Stomach (tissue), 9 donors: ENCODE data around the gene GOLGA3. TPM values are rescaled to one million over a fixed set of nuclear protein-coding genes. Genes with fewer than 3 reads are reported as not detected.

Experiments
- DNase-seq, 2 donors: peaks; one replicate each; pipeline versions ENCODE4 v3.0.0 to v3.0.0-alpha.2; 2013 to 2019
- H3K27ac ChIP-seq, 5 donors: fragments of 200-600 bp in 4 of 5; sonication (generic) in 4 of 5; one replicate each; pipeline ENCODE4 v1.5.1; 2013 to 2019; ENCODE audit warnings: mild to moderate bottlenecking in 1 of 5, moderate library complexity in 1 of 5
- H3K27me3 ChIP-seq, 3 donors: fragments of 200-600 bp; sonication (generic); one replicate each; pipeline ENCODE4 v1.5.1; 2017 to 2019; ENCODE audit warnings: mixed run types in 1 of 3
- H3K36me3 ChIP-seq, 4 donors: fragments of 200-600 bp; sonication (generic); 1 replicate in 3 of 4; 2 replicates in 1 of 4; pipeline ENCODE4 v1.5.1; 2016 to 2019
- H3K4me1 ChIP-seq, 4 donors: fragments of 200-600 bp; sonication (generic); one replicate each; pipeline ENCODE4 v1.5.1; 2016 to 2019
- H3K4me3 ChIP-seq, 4 donors: fragments of 200-600 bp; sonication (generic) in 3 of 4; one replicate each; pipeline ENCODE4 v1.5.1; 2016 to 2019; ENCODE audit warnings: mild to moderate bottlenecking in 1 of 4
- H3K9me3 ChIP-seq, 4 donors: fragments of 200-600 bp; sonication (generic); one replicate each; pipeline ENCODE4 v1.5.1; 2016 to 2019
- CTCF ChIP-seq, 7 experiments: fragments of 450-650 bp in 4 of 7; fragments of 200-600 bp in 3 of 7; sonication (generic) in 3 of 7; IDR thresholded peaks; one replicate each; pipeline ENCODE4 v1.5.1; 2016 to 2019; ENCODE audit warnings: antibody characterized with exemption in 7 of 7, control low read depth in 2 of 7, mild to moderate bottlenecking in 1 of 7
- EP300 ChIP-seq: sonication (generic); formaldehyde crosslinking; IDR thresholded peaks from one replicate; pipeline ENCODE4 v1.6.1; 2017; ENCODE audit warnings: antibody characterized with exemption
- POLR2A ChIP-seq, 4 donors: fragments of 450-650 bp; IDR thresholded peaks; one replicate each; pipeline ENCODE4 v1.6.1; 2016; ENCODE audit warnings: antibody characterized with exemption in 4 of 4, control low read depth in 2 of 4, mild to moderate bottlenecking in 1 of 4, moderate library complexity in 1 of 4
- POLR2AphosphoS5 ChIP-seq, 3 donors: sonication (generic); formaldehyde crosslinking; IDR thresholded peaks; one replicate each; pipeline ENCODE4 v1.6.1; 2016; ENCODE audit warnings: antibody characterized with exemption in 3 of 3
- WGBS, 5 donors: extraction: QIAGEN DNeasy Blood & Tissue Kit in 3 of 5; methylation state at CpG; one replicate each; pipeline versions ENCODE4 v1.1.5 to v1.1.7; 2013 to 2018; 5-methylcytosine and 5-hydroxymethylcytosine counted together
- intact Hi-C: fragments of 100-400 bp; cut with DNase I; formaldehyde crosslinking; loops from one replicate; pipeline ENCODE4 v1.15.1; 2023; ENCODE audit warnings: low total_unique reads
- polyA plus RNA-seq, 3 donors: library from polyadenylated mRNA; stranded (reverse); fragments of 200-250 nt; gene quantifications; one replicate each; pipeline ENCODE4 v1.2.3, GENCODE V29; 2013
- total RNA-seq, 5 donors: library from RNA; depleted of rRNA; stranded (reverse); fragments of >200 nt; gene quantifications; one replicate each; pipeline versions ENCODE4 v1.1.0 to v1.2.3, GENCODE V29; 2014 to 2016
- donor health status: healthy with polysubstance abuse.
- donor health status: Bipolar disorder and iron deficiency.
- donor health status: healthy.

Gene GOLGA3
- total and polyA plus RNA-seq, 8 donors = 8.8 to 204 (median 55.3) TPM

- no peak for TF ChIP-seq CTCF (IDR thresholded peaks at IDR 0.05)
- Histone ChIP-seq H3K27ac (no peak overlapping the region), H3K9me3 (no peaks in the 10 kb centered on the region), H3K4me1 (no peaks in the 10 kb centered on the region), H3K4me3 (no peak overlapping the region), H3K27me3 (no peaks in the 10 kb centered on the region), H3K36me3 (peaks cover 79 to 100% (median 98%) of the 10 kb centered on the region in 4 donors)
- DNase-seq = no peak
- intact Hi-C loops = no loop called here
- WGBS, 5 donors = 82 to 87% (median 86%) methylated on average over 22 of the region's 22 CpGs
Observed at GRCh38 chr12:132783917-132784531, 44.6 kb downstream of the GOLGA3 start.

DNA sequence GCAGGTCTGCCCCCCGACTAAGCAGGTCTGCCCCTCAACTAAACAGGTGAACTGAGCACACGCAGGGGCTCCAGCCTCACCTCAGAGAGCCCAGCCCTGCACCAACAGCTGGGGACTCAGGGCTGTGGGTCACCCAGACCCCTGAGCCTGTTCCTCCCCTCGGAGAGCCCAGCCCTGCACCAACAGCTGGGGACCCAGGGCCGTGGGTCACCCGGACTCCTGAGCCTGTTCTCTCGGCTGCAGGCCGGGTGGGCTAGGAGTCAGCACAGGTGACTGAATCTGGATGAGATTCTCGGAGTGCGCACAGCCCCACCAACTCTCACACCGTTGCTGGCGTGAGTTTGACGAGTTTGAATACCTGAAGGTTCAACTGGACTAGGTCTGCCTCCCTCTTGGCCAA, 46.7 kb downstream of the GOLGA3 start:
- Histone ChIP-seq H3K27me3 (no peaks in the 10 kb centered on the region), H3K4me1 (peaks cover 0 to 6% (median 0%) of the 10 kb centered on the region in 4 donors), H3K9me3 (no peaks in the 10 kb centered on the region), H3K4me3 (no peak overlapping the region), H3K36me3 (peaks cover 82 to 100% (median 100%) of the 10 kb centered on the region in 4 donors), H3K27ac (no peak overlapping the region)
- intact Hi-C loops = no loop called here
- no peak for TF ChIP-seq CTCF (IDR thresholded peaks at IDR 0.05)
- TF ChIP-seq POLR2A (IDR thresholded peaks at IDR 0.05) = no peak
- TF ChIP-seq POLR2AphosphoS5 (IDR thresholded peaks at IDR 0.05) = no peak
- no peak for TF ChIP-seq EP300
- 93 to 97% (median 95%) methylated on average over 10 to 12 of the region's 12 CpGs for WGBS, 5 donors
- DNase-seq = no peak

GRCh38 chr12:132779781-132780353, 48.8 kb downstream of the GOLGA3 start:
- H3K27ac ChIP-seq = no peak overlapping the region
- no peak overlapping the region for H3K4me3 ChIP-seq
- H3K27me3 ChIP-seq = no peaks in the 10 kb centered on the region
- H3K36me3 ChIP-seq = peaks cover 83 to 100% (median 100%) of the 10 kb centered on the region in 4 donors
- no peak for TF ChIP-seq POLR2A (IDR thresholded peaks at IDR 0.05)
- no peak for TF ChIP-seq POLR2AphosphoS5 (IDR thresholded peaks at IDR 0.05)
- no peak for TF ChIP-seq CTCF (IDR thresholded peaks at IDR 0.05)
- DNase-seq = no peak
- H3K9me3 ChIP-seq = no peaks in the 10 kb centered on the region
- WGBS, 5 donors = 94 to 97% (median 95%) methylated on average over 27 to 30 of the region's 30 CpGs
- intact Hi-C loops = no loop called here
- peaks cover 0 to 7% (median 0%) of the 10 kb centered on the region in 4 donors for H3K4me1 ChIP-seq

DNA sequence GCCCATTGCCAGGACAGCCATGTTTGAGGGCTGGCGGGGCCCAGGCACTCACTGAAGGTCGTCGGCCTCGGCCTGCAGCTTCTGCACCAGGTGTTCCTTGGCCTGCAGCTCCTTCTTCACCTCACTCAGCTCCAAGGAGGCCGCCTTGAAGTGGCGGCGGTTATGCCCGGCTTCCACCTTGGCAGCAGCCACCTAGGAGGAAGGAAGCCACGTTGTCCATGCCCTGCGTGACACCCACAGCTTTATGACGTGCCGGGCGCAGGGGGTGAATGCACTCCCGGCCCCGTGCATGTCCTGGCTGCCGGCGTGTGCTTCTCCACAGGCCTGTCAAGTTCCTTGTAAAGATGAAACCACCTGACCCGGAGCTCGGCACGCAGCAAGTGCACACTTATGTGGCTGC, 51.1 kb downstream of the GOLGA3 start:
- Histone ChIP-seq H3K27ac (no peak overlapping the region), H3K4me1 (peaks cover 0 to 7% (median 0%) of the 10 kb centered on the region in 4 donors), H3K9me3 (no peaks in the 10 kb centered on the region), H3K27me3 (no peaks in the 10 kb centered on the region), H3K4me3 (no peak overlapping the region), H3K36me3 (peaks cover 89 to 100% (median 100%) of the 10 kb centered on the region in 4 donors)
- DNase-seq = no peak
- TF ChIP-seq CTCF (IDR thresholded peaks at IDR 0.05) = no peak
- no peak for TF ChIP-seq POLR2A (IDR thresholded peaks at IDR 0.05)
- no peak for TF ChIP-seq EP300
- TF ChIP-seq POLR2AphosphoS5 (IDR thresholded peaks at IDR 0.05) = no peak
- intact Hi-C loops = no loop called here
- 83 to 94% (median 90%) methylated on average over 15 to 20 of the region's 20 CpGs for WGBS, 5 donors
